Endometrial microvascular endothelial cells (primary cell): ENCODE data around the gene MAN2B1. TPM values are rescaled to one million over a fixed set of nuclear protein-coding genes. Genes with fewer than 3 reads are reported as not detected.
"Not testable (repeated sequence)": the region's sequence is repeated elsewhere in the genome, so short reads cannot be mapped to it uniquely, and the experiment has no call there.

ENCODE experiments used
- in situ Hi-C: cut with HindIII; loops from 2 replicates; pipeline ENCODE4 v1.10.0; 2017; ENCODE audit warnings: low sequenced_read_pairs, low pct_unique_long_range_greater_than_20kb; ENCODE audit errors: inconsistent ontology term
- total RNA-seq: library from RNA; depleted of rRNA; stranded (reverse); fragments of >200 nt; gene quantifications from one replicate; pipeline ENCODE4 v1.2.3, GENCODE V29; 2015; ENCODE audit errors: inconsistent ontology term

MAN2B1 gene
- total RNA-seq, 1 donor from 2014 or later, result 58.4 TPM

GRCh38 chr19:12636631-12637030 is 29.9 kb downstream of the MAN2B1 start:
- in situ Hi-C loops, result no loop called here

- in situ Hi-C loops, result no loop called here
These were observed 37.3 kb downstream of the MAN2B1 start for GRCh38 chr19:12629215-12629614.

- in situ Hi-C loops, result no loop called here
These were observed 38.2 kb downstream of the MAN2B1 start for GRCh38 chr19:12628040-12629022.

GRCh38 chr19:12626958-12627357 is 39.6 kb downstream of the MAN2B1 start:
- in situ Hi-C loops, result no loop called here

GRCh38 chr19:12623361-12624031 is 43.0 kb downstream of the MAN2B1 start:
- in situ Hi-C loops, result no loop called here

- in situ Hi-C loops, result not testable (repeated sequence)
These were observed 45.1 kb downstream of the MAN2B1 start for GRCh38 chr19:12621253-12622024.

- in situ Hi-C loops, result no loop called here
These were observed 48.9 kb downstream of the MAN2B1 start for GRCh38 chr19:12617646-12618045.

GRCh38 chr19:12611361-12611699 is 55.2 kb downstream of the MAN2B1 start:
- in situ Hi-C loops, result no loop called here

GRCh38 chr19:12610540-12611360 is 55.8 kb downstream of the MAN2B1 start, which contains the start of the genes ZNF490 and ZNF791:
Gene ZNF490 (minus strand): TSS chr19:12610813. CDS start chr19:12610680, 133 bp downstream.
Gene ZNF791 (plus strand): TSS chr19:12610920. CDS start chr19:12611080, 160 bp downstream.
- in situ Hi-C loops, result no loop called here

- in situ Hi-C loops, result no loop called here
These were observed 58.9 kb downstream of the MAN2B1 start for GRCh38 chr19:12607631-12608030.

- in situ Hi-C loops, result no loop called here
These were observed 59.7 kb downstream of the MAN2B1 start for GRCh38 chr19:12606796-12607195.

- in situ Hi-C loops, result no loop called here
These were observed 62.8 kb downstream of the MAN2B1 start for GRCh38 chr19:12603714-12604113.

- in situ Hi-C loops, result no loop called here
These were observed 68.9 kb downstream of the MAN2B1 start for GRCh38 chr19:12597594-12597993.

GRCh38 chr19:12596927-12597548 is 69.5 kb downstream of the MAN2B1 start:
- in situ Hi-C loops, result no loop called here
